HEK293 (cell line): Measurements from ENCODE around the gene POLK.

Source experiments
- GLIS2 ChIP-seq: fragments of 450-650 bp; formaldehyde crosslinking; IDR thresholded peaks from 2 replicates; pipeline ENCODE4 v1.5.1; 2016; ENCODE audit warnings: missing biosample characterization, missing genetic modification characterization
- HOXA7 ChIP-seq: sonication (generic); formaldehyde crosslinking; IDR thresholded peaks from 2 replicates; pipeline ENCODE4 v1.8.1; 2022; ENCODE audit warnings: missing genetic modification reagents, borderline replicate concordance
- OSR2 ChIP-seq: fragments of 450-650 bp; formaldehyde crosslinking; IDR thresholded peaks from 2 replicates; pipeline ENCODE4 v1.5.1; 2016; ENCODE audit warnings: missing biosample characterization, missing genetic modification characterization
- PRDM1 ChIP-seq: fragments of 450-650 bp; formaldehyde crosslinking; IDR thresholded peaks from 2 replicates; pipeline ENCODE4; 2016; ENCODE audit warnings: missing biosample characterization, missing genetic modification characterization
- SP3 ChIP-seq: fragments of 450-650 bp; formaldehyde crosslinking; IDR thresholded peaks from 2 replicates; pipeline ENCODE4 v1.5.1; 2016; ENCODE audit warnings: missing biosample characterization, missing genetic modification characterization
- YY1 ChIP-seq: fragments of 450-650 bp; formaldehyde crosslinking; IDR thresholded peaks from 2 replicates; pipeline ENCODE4 v1.5.1; 2018; ENCODE audit warnings: missing biosample characterization, missing genetic modification characterization
- ZFP69B ChIP-seq: fragments of 450-650 bp; formaldehyde crosslinking; IDR thresholded peaks from 2 replicates; pipeline ENCODE4 v1.5.1; 2016; ENCODE audit warnings: missing biosample characterization, missing genetic modification characterization
- ZNF169 ChIP-seq: fragments of 450-650 bp; formaldehyde crosslinking; IDR thresholded peaks from 2 replicates; pipeline ENCODE4 v1.5.1; 2016; ENCODE audit warnings: missing biosample characterization, missing genetic modification characterization
- ZNF184 ChIP-seq: fragments of 450-650 bp; IDR thresholded peaks from 2 replicates; pipeline ENCODE4 v1.5.1; 2018; ENCODE audit warnings: missing biosample characterization, mild to moderate bottlenecking, missing genetic modification characterization
- ZNF214 ChIP-seq: fragments of 450-650 bp; formaldehyde crosslinking; IDR thresholded peaks from 2 replicates; pipeline ENCODE4 v1.5.1; 2017; ENCODE audit warnings: missing biosample characterization, mild to moderate bottlenecking, missing genetic modification characterization, borderline replicate concordance
- ZNF248 ChIP-seq: fragments of 450-650 bp; formaldehyde crosslinking; IDR thresholded peaks from 2 replicates; pipeline ENCODE4 v1.5.1; 2017; ENCODE audit warnings: missing biosample characterization, missing genetic modification characterization
- ZNF335 ChIP-seq: fragments of 450-650 bp; formaldehyde crosslinking; conservative IDR thresholded peaks from 2 replicates; pipeline ENCODE4 v1.5.1; 2016; ENCODE audit warnings: missing biosample characterization, missing genetic modification characterization
- ZNF366 ChIP-seq: fragments of 450-650 bp; formaldehyde crosslinking; conservative IDR thresholded peaks from 2 replicates; pipeline ENCODE4 v1.5.1; 2016; ENCODE audit warnings: missing biosample characterization, missing genetic modification characterization
- ZNF391 ChIP-seq: fragments of 450-650 bp; formaldehyde crosslinking; IDR thresholded peaks from 2 replicates; pipeline ENCODE4 v1.5.1; 2016; ENCODE audit warnings: low read depth, missing biosample characterization, missing genetic modification characterization, borderline replicate concordance
- ZNF555 ChIP-seq: fragments of 450-650 bp; formaldehyde crosslinking; conservative IDR thresholded peaks from 2 replicates; pipeline ENCODE4 v1.5.1; 2017; ENCODE audit warnings: missing biosample characterization, mild to moderate bottlenecking, missing genetic modification characterization, inconsistent platforms
- ZNF585B ChIP-seq: fragments of 450-650 bp; formaldehyde crosslinking; IDR thresholded peaks from 2 replicates; pipeline ENCODE4 v1.5.1; 2016; ENCODE audit warnings: missing biosample characterization, missing genetic modification characterization
- ZNF623 ChIP-seq: fragments of 450-650 bp; formaldehyde crosslinking; IDR thresholded peaks from 2 replicates; pipeline ENCODE4 v1.5.1; 2016; ENCODE audit warnings: missing biosample characterization, missing genetic modification characterization
- ZNF624 ChIP-seq: fragments of 450-650 bp; formaldehyde crosslinking; IDR thresholded peaks from 2 replicates; pipeline ENCODE4 v1.5.1; 2017; ENCODE audit warnings: missing biosample characterization, missing genetic modification characterization
- ZNF660 ChIP-seq: fragments of 450-650 bp; IDR thresholded peaks from 2 replicates; pipeline ENCODE4 v1.5.1; 2018; ENCODE audit warnings: missing biosample characterization, mild to moderate bottlenecking, missing genetic modification characterization
- ZNF768 ChIP-seq: fragments of 450-650 bp; formaldehyde crosslinking; IDR thresholded peaks from 2 replicates; pipeline ENCODE4 v1.5.1; 2018; ENCODE audit warnings: missing biosample characterization, mild to moderate bottlenecking, missing genetic modification characterization
- ZNF777 ChIP-seq: fragments of 450-650 bp; formaldehyde crosslinking; IDR thresholded peaks from 2 replicates; pipeline ENCODE4 v1.5.1; 2017; ENCODE audit warnings: missing biosample characterization, missing genetic modification characterization, borderline replicate concordance
- ZNF791 ChIP-seq: fragments of 450-650 bp; formaldehyde crosslinking; IDR thresholded peaks from 2 replicates; pipeline ENCODE4 v1.5.1; 2016; ENCODE audit warnings: missing biosample characterization, missing genetic modification characterization
- TF ChIP-seq, protein P1 (sequence below): fragments of 450-650 bp; formaldehyde crosslinking; optimal IDR thresholded peaks from 2 replicates; pipeline ENCODE3; 2016; ENCODE audit warnings: missing biosample characterization, mild to moderate bottlenecking, missing genetic modification characterization
- TF ChIP-seq, protein P2 (sequence below): fragments of 450-650 bp; formaldehyde crosslinking; IDR thresholded peaks from 2 replicates; pipeline ENCODE4 v1.5.1; 2016; ENCODE audit warnings: missing biosample characterization, missing genetic modification characterization
- TF ChIP-seq, protein P3 (sequence below): fragments of 450-650 bp; formaldehyde crosslinking; IDR thresholded peaks from 2 replicates; pipeline ENCODE4 v1.5.1; 2016; ENCODE audit warnings: missing biosample characterization, missing genetic modification characterization
- TF ChIP-seq, protein P4 (sequence below): fragments of 450-650 bp; formaldehyde crosslinking; IDR thresholded peaks from 2 replicates; pipeline ENCODE4 v1.5.1; 2017; ENCODE audit warnings: missing biosample characterization, missing genetic modification characterization

POLK gene

DNA sequence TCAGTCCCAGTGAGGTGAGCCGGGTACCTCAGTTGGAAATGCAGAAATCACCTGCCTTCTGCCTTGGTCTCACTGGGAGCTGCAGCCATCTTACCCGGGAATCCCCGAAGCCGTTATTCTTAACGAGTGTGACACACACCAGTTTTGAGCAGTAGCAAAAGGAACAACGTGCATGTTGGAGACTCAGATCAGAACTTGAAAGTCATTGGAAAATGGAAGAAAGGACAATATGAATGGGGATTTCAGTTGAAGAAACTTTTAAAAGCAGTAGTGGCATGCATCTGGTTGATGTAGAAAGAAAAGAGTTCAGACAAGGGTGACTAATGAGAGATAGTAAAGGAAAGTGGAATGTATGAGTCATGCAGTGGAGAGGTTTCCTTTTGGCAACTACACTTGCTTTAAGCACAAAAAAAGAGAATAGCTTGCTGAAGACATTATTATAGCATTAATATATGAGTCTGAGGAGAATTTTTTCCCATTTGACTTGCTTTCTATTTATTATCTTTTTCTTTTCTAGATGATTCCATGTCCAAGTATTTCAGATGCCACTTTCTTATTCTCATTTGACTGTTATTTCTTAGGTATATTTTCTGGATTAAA lies 55.1 kb downstream of the POLK start (continued):
- no peak for TF ChIP-seq OSR2 (tag by site-specific recombination)
- TF ChIP-seq, protein P1, sequence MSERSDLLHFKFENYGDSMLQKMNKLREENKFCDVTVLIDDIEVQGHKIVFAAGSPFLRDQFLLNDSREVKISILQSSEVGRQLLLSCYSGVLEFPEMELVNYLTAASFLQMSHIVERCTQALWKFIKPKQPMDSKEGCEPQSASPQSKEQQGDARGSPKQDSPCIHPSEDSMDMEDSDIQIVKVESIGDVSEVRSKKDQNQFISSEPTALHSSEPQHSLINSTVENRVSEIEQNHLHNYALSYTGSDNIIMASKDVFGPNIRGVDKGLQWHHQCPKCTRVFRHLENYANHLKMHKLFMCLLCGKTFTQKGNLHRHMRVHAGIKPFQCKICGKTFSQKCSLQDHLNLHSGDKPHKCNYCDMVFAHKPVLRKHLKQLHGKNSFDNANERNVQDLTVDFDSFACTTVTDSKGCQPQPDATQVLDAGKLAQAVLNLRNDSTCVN (tag by site-specific recombination), result no peak
- no peak for TF ChIP-seq ZFP69B (tag by site-specific recombination)
- TF ChIP-seq, protein P2, sequence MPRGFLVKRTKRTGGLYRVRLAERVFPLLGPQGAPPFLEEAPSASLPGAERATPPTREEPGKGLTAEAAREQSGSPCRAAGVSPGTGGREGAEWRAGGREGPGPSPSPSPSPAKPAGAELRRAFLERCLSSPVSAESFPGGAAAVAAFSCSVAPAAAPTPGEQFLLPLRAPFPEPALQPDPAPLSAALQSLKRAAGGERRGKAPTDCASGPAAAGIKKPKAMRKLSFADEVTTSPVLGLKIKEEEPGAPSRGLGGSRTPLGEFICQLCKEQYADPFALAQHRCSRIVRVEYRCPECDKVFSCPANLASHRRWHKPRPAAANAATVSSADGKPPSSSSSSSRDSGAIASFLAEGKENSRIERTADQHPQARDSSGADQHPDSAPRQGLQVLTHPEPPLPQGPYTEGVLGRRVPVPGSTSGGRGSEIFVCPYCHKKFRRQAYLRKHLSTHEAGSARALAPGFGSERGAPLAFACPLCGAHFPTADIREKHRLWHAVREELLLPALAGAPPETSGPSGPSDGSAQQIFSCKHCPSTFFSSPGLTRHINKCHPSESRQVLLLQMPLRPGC (tag by site-specific recombination), result peak; percentile 44; the same call in 1 of the 2 replicates
- TF ChIP-seq, protein P3, sequence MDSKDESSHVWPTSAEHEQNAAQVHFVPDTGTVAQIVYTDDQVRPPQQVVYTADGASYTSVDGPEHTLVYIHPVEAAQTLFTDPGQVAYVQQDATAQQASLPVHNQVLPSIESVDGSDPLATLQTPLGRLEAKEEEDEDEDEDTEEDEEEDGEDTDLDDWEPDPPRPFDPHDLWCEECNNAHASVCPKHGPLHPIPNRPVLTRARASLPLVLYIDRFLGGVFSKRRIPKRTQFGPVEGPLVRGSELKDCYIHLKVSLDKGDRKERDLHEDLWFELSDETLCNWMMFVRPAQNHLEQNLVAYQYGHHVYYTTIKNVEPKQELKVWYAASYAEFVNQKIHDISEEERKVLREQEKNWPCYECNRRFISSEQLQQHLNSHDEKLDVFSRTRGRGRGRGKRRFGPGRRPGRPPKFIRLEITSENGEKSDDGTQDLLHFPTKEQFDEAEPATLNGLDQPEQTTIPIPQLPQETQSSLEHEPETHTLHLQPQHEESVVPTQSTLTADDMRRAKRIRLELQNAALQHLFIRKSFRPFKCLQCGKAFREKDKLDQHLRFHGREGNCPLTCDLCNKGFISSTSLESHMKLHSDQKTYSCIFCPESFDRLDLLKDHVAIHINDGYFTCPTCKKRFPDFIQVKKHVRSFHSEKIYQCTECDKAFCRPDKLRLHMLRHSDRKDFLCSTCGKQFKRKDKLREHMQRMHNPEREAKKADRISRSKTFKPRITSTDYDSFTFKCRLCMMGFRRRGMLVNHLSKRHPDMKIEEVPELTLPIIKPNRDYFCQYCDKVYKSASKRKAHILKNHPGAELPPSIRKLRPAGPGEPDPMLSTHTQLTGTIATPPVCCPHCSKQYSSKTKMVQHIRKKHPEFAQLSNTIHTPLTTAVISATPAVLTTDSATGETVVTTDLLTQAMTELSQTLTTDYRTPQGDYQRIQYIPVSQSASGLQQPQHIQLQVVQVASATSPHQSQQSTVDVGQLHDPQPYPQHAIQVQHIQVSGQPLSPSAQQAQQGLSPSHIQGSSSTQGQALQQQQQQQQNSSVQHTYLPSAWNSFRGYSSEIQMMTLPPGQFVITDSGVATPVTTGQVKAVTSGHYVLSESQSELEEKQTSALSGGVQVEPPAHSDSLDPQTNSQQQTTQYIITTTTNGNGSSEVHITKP, result no peak
- TF ChIP-seq ZNF366 (tag by site-specific recombination), result peak; percentile 45; the same call in 1 of the 2 replicates
- no peak for TF ChIP-seq ZNF335 (tag by site-specific recombination)
- TF ChIP-seq, protein P4, sequence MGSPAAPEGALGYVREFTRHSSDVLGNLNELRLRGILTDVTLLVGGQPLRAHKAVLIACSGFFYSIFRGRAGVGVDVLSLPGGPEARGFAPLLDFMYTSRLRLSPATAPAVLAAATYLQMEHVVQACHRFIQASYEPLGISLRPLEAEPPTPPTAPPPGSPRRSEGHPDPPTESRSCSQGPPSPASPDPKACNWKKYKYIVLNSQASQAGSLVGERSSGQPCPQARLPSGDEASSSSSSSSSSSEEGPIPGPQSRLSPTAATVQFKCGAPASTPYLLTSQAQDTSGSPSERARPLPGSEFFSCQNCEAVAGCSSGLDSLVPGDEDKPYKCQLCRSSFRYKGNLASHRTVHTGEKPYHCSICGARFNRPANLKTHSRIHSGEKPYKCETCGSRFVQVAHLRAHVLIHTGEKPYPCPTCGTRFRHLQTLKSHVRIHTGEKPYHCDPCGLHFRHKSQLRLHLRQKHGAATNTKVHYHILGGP, result no peak
- no peak for TF ChIP-seq ZNF248 (tag by site-specific recombination)
- no peak for TF ChIP-seq ZNF791 (tag by site-specific recombination)
- TF ChIP-seq SP3 (tag by site-specific recombination), result no peak
- TF ChIP-seq ZNF768 (tag by site-specific recombination), result no peak
- TF ChIP-seq PRDM1 (tag by site-specific recombination), result peak; percentile 95
- no peak for TF ChIP-seq ZNF391 (tag by site-specific recombination)
- no peak for TF ChIP-seq ZNF585B (tag by site-specific recombination)
- TF ChIP-seq ZNF169, result no peak
- TF ChIP-seq ZNF624 (tag by site-specific recombination), result no peak
- no peak for TF ChIP-seq ZNF214 (tag by site-specific recombination)
- TF ChIP-seq ZNF184 (tag by site-specific recombination), result no peak
- 0 out of 2 replicates have a peak, but pooled peaks have one; percentile 31 for TF ChIP-seq ZNF660 (tag by site-specific recombination)
- TF ChIP-seq ZNF777 (tag by site-specific recombination), result no peak
- no peak for TF ChIP-seq YY1 (tag by site-specific recombination)
- no peak for TF ChIP-seq ZNF623 (tag by site-specific recombination)
- no peak for TF ChIP-seq ZNF555 (tag by site-specific recombination)
- no peak for TF ChIP-seq HOXA7 (CRISPR knock-in tag)
- TF ChIP-seq GLIS2 (tag by site-specific recombination), result no peak
